Stimulated activated CD4-positive, alpha-beta T cell treated with anti-CD3 and anti-CD28 coated beads, Interleukin-1b, Interleukin-23, amount 100 ng/mL, for 1 hour (primary cell): ENCODE measurements around the gene MGAM2.

Experiments
- DNase-seq, 2 donors: peaks; one replicate each; pipeline ENCODE4 v3.0.0-alpha.2; 2020; ENCODE audit warnings: low read depth in 2 of 2

Gene MGAM2

DNA sequence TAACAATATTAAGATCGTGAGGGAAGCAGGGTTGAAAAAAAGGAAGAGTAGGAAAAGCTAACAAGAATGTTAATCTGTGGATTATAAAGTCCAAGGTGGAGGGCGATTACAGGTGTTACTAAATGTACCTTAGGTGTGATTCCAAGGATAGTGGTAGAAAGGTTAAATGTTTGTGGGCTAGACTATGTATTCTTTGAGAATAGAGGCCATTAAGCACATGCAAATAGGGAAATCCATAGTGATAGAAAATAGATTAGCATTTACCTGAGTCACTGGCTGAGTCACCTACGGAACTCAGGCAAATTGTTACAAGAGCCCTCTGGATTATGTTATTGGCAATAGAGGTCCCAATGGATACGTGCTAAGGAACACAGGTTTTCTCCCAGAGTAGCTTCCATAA is 9.0 kb downstream of the MGAM2 start:
- no peak for DNase-seq

DNA sequence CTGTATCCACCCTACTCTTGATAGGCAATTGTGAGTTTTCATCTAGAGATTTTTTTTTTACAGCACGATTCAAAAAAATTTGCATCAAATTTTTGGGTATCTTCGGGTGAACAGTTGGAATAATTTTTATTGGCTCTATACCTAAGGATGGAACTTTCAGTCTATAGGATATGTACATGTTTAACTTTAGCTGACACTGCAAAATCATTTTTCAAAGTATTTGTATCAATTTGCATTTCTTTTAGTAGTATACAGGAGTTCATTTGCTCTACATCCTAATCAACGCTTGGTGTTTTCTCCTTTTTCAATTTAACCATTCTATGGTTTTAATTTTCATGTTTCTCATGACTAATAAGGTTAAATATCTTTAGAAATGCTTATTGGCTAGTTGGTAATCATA is 11.7 kb downstream of the MGAM2 start:
- no peak for DNase-seq

DNA sequence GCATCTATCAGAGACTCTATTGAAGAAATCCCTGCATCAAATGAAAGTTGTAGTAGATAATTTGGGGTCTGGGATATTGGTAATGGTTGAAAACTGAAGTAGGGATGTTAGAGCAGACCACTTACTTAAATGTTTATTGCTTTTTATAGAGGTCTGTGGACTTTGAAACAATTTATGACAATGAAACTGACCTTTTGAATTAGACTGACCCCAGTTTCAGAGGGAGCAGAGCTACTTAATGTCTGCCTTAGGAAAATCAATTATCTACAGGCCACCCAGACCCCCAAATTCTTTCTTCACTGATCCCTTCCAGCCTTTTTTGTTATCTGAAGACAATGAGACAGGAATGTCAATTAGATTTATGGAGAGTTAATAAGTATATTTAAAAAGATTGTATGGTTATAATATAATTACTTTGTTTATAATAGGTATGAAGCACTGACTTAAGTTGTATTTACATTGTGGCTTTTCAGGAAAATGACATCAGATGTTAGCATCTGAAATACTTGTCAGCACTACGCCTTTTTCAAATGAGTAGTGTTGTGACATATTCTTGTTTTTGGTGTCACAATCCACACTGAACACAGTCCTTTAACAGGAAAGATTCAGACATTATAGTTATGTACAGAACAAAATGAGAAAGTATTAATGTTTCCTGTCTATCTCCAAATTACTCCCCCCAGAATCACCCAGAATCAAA is 13.9 kb downstream of the MGAM2 start:
- no peak for DNase-seq

DNA sequence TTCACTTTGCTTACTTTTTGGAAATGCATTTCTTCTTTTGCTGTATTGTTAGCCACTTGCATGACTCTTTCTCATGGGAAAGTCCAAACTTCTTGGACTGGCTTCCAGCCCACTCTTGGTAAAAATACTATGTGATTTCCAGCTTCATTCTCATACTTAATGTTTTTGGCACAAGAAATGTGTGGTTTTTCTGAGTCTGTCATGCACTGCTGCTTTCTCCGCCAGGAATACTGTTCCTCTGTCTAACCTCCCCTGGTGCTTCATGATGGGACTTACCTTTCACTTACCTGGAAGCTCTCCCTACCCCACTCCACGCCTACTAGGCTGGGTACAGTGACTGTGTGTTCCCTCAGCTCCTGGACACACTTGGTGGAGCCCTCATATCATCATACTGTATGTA is 18.7 kb downstream of the MGAM2 start:
- DNase-seq = no peak

DNA sequence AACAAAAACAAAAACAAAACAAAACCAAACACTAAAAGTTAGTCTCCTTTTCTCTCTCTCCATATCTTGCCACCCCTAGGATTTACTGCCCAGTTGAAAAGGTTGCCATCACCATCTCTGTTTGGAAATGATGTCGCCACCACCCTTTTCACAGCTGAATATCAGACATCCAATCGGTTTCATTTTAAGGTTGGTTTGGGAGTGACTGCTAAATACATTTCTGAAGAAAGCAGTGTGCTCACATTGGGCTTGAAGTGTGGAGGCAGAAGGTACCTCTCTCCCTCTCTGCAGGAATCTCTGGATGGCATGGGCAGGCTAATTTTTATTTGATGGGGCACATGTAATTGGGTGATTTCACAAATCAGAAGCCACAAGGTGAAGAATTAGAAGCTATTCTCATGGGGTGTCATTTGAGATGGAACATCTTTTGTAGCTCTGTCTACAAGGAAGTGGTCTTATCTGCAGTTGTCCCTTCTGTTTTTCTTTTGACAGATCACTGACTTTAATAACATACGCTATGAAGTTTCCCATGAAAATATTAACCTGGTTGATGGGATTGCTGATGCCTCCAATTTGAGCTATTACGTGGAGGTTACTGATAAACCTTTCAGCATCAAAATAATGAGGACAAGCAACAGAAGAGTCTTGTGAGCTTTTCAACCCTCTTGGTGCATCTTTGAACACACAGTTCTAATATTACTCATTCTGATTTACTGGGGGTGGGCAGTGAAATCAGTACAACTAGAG is 20.1 kb downstream of the MGAM2 start:
- no peak for DNase-seq

DNA sequence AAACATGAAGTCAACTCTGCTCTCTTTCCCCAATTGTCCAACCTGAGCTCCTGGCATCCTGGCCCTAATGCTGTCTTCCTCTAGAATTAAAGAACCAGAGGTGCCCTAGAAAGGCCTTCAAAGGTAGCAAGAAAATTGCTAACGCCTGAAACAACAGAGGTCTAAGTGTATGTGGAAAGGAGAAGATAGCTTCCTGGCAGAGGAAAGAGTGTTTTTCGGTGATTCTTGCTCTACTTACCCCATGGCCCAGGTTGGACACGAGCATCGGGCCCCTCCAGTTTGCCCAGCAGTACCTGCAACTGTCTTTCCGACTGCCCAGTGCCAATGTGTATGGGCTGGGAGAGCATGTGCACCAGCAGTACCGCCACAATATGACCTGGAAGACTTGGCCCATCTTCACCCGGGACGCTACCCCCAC is 22.2 kb downstream of the MGAM2 start:
- DNase-seq = no peak

DNA sequence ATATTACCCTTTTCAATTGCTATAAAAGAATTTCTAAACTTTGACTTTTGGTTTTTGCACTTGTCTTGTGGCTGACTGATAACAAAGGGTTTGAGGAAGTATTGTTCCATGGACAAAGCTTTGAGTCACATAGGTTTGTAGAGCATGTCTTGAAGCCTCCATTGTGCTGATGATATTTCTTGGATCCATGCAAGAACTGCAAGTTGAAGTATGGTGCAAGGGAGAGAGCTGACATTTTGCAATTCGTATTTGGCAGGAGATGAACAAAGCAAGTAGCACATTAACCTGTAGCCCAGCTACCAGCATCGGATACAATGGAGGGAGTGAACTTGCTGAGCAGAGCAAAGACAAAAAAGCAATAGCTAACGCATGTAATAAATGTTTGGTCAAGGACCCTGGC is 23.4 kb downstream of the MGAM2 start:
- DNase-seq = no peak

DNA sequence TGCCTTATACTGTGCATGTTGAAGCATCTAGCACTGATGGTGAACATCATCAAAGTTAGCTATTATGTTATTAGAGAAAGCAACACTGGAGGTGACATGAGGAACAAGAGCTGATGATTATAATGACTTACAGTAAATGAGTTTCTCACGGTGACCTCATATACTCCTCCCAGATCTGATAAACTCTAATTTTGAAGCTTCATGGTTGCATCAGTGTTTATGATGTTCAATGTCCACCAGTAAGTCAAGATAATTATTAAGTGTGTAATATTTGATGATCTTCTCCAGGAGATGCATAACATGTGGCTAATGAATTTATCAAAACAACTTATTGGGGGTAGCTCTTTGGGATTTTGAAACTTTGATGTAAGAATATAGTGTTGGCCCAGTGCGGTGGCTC is 27.5 kb downstream of the MGAM2 start:
- DNase-seq = no peak

DNA sequence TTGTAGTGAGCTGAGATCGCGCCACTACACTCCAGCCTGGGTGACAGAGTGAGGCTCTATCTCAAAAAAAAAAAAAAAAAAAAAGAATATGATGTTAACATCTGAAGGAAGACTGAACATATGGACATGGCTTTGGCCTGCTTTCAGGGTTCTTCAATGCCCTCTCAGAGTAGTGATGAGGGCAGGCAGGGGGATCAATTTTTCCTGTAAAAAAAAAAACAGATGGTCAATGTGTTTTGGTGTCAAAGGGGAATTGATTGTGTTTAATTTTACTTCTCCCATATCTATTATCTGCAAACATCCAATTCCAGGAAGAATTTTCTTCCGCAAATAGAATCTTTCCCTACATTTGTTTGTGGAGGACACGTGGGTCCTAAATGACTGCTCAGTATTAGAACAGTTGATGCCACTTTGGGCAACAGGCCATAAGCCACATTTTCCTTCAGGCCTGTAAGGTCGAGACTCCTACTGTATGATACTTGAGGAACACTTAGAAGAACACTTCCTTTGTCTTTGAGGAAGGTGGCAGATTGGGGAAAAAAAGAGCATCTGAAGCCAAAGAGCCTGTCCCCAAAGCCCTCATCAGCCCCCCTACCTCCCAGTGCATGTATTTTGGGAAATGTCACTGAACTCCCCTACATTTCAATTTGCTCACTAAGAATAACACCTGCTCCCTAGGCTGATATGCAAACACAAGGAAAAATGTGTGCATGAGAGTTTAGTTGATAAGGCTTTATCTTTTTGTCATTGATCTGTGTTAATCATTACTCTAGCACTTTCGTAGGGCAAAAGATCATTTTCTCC is 28.3 kb downstream of the MGAM2 start:
- no peak for DNase-seq

DNA sequence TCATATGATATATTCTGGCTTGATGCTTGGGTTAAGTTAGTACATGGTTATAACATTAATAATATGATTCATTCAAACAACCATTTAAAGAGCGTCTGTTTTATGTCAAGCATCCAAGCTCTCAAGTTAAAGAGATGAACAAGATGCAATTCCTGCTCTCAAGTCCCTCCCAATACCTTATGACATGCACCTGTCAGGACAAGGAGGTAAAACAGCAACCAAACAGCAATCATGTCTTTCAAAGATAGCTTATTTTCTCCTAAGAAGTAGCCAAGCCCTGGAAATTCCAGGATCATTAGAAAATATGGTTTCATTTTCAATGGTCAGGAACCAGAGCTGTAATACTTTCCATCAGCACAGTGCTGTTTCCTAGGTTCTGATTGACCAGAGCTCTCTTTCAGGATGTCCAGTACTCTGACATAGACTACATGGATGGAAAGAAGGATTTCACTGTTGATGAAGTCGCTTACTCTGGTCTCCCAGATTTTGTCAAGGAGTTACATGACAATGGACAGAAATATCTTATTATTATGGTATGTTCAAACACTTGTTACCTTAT is 29.0 kb downstream of the MGAM2 start:
- no peak for DNase-seq

DNA sequence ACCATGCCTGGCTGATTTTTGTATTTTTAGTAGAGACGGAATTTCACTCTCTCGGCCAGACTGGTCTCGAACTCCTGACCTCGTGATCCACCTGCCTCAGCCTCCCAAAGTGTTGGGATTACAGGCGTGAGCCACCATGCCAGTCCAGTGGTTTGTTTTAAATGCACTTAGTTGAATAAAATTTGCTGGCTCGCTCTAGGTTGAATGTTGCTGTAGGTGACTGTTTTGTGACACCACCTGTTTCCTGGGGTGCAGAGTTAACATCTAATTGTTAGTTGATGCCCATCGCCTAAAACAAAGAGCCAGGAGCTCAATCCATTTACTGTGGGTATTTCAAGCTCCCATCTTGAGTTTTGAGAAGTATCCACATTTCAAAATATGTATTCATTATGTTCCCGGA is 31.2 kb downstream of the MGAM2 start:
- no peak for DNase-seq

DNA sequence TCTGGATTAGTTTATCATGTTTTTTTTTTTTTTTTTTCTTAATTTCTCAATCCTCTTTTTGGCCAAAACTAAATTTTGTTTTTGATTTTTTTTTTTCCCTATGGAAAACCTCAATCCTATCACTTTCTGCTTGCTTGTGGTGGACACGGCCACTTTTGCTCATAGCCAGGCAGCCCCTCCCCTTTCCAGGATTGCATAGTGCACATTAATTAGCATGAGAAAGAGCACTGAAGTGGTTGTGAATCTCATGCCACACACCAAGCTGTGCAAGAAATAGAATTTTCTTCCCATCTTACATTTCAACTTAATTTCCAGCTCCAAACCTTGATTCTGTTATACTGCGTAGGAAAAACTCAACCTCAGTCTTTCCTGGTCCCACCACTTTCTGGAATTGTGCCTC is 34.6 kb downstream of the MGAM2 start:
- no peak for DNase-seq

DNA sequence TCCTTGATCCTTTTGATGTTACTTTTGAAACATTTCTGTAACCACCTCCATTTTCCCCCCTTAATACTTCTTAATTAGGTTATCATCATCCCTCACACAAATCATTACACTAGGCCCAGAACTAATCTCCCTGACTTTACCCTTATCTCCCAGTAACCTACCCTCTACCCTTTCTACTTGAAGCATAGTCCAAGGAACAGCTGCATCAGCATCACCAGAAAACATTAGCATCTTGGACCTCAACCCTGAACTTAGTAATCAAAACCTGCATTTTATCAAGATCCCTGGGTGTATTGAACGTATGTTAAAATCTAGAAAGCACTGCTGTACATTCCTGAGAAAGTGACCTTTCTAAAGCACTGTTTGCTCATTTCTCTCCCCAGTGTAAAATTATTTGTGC is 38.8 kb downstream of the MGAM2 start:
- no peak for DNase-seq

DNA sequence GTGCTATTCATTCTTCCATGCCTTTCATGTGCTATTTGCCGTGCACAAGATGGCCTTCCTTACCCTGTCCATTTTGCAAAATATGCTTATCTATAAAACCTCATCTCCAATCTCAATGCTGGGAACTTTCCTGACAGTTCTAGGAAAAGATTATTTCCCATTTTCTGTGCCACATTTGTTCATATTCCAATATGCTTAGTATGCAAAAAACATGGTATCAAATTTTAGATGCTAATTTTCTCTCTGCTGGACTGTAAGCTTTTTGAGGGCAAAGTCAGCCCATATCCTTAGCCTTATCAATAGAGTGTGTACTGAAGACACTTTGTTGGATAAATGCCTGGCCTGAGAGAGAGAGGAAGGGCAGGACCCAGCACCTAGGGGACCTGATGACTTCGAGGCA is 39.4 kb downstream of the MGAM2 start:
- DNase-seq = no peak

DNA sequence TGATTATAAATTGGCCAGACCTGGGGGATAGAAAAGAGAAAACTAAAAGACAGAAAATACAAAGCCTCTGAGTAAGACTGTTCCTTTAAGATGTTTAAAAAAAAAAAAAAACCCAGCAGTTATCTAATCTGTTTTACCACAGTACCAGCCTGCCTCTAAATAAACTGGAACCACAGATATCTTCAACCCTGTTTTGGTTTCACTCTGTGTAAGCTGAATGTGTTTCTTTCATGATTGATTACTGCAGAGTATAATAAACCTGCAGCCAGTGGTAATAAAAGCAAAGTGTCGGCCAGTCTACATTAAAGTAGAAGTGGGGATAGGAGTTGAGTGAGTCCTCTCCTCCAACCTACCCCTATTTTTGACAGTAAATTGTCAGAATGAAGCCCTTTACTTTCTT is 40.6 kb downstream of the MGAM2 start:
- no peak for DNase-seq

DNA sequence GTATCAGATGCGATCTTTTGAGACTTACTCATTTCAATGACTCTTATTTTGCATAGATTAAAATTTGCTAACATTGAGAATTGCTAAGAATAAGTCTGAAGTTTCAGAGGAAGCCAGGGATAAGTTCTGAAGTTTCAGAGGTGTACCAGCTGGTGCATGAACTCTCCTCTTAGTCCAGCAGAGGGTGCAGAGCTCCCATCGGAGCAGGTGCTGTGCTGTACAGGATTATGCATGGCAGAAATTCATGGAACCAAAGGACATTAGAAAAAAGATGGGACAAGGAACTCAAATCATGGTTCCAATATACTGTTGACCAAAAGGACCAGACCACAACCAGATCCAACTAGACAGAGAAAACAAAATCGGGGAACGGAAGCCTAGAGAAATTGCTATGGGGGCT is 41.9 kb downstream of the MGAM2 start:
- DNase-seq = no peak

DNA sequence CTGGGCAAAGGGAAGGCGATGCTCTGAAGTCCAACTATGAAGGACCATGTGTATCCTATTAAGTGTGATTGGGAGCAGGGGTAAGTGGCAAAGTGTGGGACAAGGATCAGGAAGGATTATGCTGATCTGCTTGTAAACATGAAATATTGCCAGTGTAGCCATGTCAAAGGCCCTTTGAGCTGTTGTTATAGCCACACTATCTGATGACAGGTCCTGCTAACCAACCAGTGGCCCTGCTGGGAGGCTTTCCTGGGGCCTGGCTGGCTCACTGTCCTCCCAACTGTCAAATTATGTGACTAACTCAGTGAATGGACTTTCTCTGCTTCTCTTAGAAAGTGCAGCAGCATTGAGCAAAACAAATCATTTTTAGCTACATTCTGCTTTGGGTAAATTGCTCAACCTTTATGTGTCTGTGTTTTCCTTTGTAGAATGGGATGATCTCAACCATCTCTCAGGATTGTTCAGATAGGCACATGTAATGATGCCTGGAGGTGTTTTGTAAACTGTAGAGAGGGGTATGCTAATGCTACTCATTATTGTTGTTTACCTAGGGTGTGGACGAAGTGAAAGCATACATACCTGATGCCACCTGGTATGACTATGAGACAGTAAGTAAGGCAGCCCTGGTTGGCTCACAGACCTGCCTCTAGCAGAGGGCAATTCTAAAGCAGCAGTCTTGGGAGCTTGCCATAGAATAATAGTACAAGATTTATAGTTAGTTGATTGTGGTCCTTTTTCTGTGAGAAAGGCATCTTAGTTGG is 47.4 kb downstream of the MGAM2 start:
- DNase-seq = no peak

DNA sequence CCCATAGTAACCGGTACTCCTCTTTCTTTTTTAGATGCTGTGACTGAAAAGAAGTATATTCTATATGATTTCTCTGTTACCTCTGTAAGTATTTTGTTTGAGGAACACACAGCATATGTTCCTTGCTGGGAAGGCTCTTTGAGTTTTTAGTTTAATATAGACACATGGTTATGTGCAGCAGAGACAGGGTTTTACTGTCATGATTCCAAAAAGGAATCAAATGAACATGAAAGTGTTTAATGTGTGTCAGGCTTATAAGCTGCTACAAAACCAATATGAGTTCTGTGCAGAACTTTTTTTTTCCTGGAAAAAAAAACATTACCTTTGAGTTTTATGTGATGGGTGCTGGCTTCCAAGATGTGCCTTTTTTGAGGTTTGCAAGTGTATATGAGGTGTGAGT is 50.4 kb downstream of the MGAM2 start:
- no peak for DNase-seq

DNA sequence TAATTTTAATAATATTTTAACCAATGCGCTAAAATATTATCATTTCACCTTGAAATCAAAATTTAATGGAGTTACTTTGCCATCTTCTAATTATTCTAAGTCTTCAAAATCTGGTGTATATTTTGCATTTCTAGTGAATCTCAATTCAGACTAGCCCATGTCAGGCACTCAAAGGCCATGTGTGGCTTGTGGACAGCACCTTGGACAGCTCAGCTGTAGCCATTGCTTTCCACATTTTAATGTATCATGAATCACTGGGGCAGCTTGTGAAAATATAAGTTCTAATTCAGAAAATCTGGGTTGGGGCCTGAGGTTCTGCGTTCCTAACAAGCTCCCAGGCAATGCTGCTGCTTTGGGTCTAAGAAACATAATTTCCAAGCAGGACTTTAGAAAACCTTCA is 57.2 kb downstream of the MGAM2 start:
- DNase-seq = no peak

DNA sequence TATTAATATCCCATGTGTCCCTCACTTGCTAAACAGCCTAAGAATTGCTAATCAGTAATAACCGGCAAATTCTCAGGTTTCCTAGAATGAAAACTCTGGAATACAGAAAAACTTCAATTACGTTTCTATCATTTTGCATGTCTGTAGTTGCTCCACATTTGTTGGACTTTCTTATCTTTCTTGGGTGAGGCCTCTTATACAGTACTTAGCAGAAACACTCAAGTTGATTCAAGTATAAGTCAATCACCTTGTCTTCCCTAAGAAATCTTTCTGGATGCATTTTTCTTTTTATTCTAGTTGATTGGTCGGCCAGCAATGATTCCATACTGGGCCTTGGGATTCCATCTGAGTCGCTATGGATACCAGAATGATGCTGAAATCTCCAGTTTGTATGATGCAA is 61.4 kb downstream of the MGAM2 start:
- no peak for DNase-seq

DNA sequence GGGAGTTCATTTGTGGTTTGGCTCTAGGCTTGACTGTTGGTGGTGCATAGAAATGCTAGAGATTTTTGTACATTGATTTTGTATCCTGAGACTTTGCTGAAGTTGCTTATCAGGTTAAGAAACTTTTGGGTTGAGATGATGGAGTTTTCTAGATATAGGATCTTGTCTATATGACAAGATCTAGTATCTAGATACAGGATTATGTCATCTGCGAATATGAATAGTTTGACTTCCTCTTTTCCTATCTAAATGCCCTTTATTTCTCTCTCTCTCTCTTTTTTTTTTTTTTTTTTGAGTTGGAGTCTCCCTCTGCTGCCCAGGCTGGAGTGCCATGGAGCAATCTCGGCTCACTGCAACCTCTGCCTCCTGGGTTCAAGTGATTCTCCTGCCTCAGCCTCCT is 62.9 kb downstream of the MGAM2 start:
- DNase-seq = no peak

DNA sequence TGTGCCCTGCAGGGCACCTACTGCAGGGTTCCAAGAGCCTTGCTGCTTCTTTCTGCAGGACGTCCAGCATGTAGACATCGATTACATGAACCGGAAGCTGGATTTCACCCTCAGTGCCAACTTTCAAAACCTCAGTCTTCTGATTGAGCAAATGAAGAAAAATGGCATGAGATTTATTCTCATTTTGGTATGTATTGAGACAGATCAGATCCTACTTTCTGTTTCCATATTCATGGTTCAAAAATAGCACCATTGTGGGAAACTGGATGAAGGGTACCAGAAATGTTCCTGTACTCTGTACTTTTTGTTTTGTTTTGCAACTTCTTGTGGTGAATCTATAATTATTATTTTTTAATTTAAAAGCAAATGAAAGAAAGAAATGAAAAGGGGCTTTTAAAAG is 64.1 kb downstream of the MGAM2 start:
- no peak for DNase-seq
